ENCODE results near the gene TBX1. TPM values are rescaled to one million over a fixed set of nuclear protein-coding genes. Genes with fewer than 3 reads are reported as not detected.

TBX1 gene
- total RNA-seq, 1 experiment from 2014 or later, result 3.9 TPM

DNA sequence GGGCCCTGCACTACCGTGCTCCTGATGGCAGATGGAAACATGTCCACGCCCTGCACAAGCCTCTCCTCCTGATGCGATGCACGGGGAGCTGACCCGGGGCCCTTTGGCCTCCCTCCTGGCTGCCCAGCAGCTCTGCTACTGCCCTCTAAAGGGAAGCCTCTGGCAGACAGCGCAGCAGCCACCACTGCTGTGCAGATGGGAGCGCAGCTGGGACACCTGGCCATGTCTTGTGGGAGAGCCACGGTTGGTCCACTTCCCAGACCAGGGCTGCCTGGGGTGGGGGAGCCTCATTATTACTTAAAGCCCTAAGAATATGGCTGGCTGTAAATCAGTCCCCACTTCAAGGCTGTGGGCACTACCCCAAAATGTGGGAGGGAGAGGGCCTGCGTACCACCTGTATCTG, 38.3 kb downstream of the TBX1 start:
- H3K27me3 ChIP-seq (ENCODE audit: insufficient read depth, low read length), result no peaks in the 10 kb centered on the region
- H3K9ac ChIP-seq (ENCODE audit: low read length), result no peak overlapping the region
- ChIA-PET POLR2A (no interaction called here), RAD21 (ENCODE audit: low non-redundant PET in 1 of 2, low total read pairs in 2 of 2, uncharacterized antibody in 2 of 2, unreplicated experiment in 2 of 2) (no interaction called here), CTCF (no interaction called here)
- no peak for TF ChIP-seq POLR2A (IDR thresholded peaks at IDR 0.05; ENCODE audit: borderline replicate concordance, extremely low read depth, insufficient read depth, insufficient read length)
- TF ChIP-seq EGR1 (IDR thresholded peaks at IDR 0.05; ENCODE audit: low read depth), result no peak
- TF ChIP-seq, protein P1, sequence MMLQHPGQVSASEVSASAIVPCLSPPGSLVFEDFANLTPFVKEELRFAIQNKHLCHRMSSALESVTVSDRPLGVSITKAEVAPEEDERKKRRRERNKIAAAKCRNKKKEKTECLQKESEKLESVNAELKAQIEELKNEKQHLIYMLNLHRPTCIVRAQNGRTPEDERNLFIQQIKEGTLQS (IDR thresholded peaks at IDR 0.05), result no peak
- TF ChIP-seq JUND (IDR thresholded peaks at IDR 0.05), result no peak
- no peak for TF ChIP-seq SP1 (IDR thresholded peaks at IDR 0.05; ENCODE audit: low read depth)
- no peak for TF ChIP-seq RAD21 (IDR thresholded peaks at IDR 0.05; ENCODE audit: low read depth)
- TF ChIP-seq POLR2AphosphoS5 (IDR thresholded peaks at IDR 0.05; ENCODE audit: low read depth, low read length), result no peak
- no peak for TF ChIP-seq ZFX (IDR thresholded peaks at IDR 0.05)
- TF ChIP-seq, protein P2, sequence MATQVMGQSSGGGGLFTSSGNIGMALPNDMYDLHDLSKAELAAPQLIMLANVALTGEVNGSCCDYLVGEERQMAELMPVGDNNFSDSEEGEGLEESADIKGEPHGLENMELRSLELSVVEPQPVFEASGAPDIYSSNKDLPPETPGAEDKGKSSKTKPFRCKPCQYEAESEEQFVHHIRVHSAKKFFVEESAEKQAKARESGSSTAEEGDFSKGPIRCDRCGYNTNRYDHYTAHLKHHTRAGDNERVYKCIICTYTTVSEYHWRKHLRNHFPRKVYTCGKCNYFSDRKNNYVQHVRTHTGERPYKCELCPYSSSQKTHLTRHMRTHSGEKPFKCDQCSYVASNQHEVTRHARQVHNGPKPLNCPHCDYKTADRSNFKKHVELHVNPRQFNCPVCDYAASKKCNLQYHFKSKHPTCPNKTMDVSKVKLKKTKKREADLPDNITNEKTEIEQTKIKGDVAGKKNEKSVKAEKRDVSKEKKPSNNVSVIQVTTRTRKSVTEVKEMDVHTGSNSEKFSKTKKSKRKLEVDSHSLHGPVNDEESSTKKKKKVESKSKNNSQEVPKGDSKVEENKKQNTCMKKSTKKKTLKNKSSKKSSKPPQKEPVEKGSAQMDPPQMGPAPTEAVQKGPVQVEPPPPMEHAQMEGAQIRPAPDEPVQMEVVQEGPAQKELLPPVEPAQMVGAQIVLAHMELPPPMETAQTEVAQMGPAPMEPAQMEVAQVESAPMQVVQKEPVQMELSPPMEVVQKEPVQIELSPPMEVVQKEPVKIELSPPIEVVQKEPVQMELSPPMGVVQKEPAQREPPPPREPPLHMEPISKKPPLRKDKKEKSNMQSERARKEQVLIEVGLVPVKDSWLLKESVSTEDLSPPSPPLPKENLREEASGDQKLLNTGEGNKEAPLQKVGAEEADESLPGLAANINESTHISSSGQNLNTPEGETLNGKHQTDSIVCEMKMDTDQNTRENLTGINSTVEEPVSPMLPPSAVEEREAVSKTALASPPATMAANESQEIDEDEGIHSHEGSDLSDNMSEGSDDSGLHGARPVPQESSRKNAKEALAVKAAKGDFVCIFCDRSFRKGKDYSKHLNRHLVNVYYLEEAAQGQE (IDR thresholded peaks at IDR 0.05; ENCODE audit: low read depth), result no peak
- TF ChIP-seq FOSL1 (IDR thresholded peaks at IDR 0.05; ENCODE audit: low read depth), result no peak
- intact Hi-C loops (cut with micrococcal nuclease), result no loop called here
- no peak overlapping the region for H3K4me3 ChIP-seq (replicated peaks in 1 of 2; ENCODE audit: low read depth in 1 of 2, low read length in 2 of 2)
- no peaks in the 10 kb centered on the region for H3K36me3 ChIP-seq (ENCODE audit: control insufficient read depth in 1 of 2, insufficient read depth in 2 of 2, low read length in 2 of 2)
- no peaks in the 10 kb centered on the region for H3K9me2 ChIP-seq (ENCODE audit: insufficient read depth)
- no peak for ATAC-seq
- no peak for DNase-seq (ENCODE audit: low read depth, low spot score)
- no peak overlapping the region for H3K4me2 ChIP-seq (ENCODE audit: low read length)
- H3K4me1 ChIP-seq (ENCODE audit: control insufficient read depth in 1 of 2, insufficient read depth in 2 of 2, low read length in 2 of 2), result peaks cover 0 to 4% of the 10 kb centered on the region in 2 experiments; a peak in 1 of 4 replicates
- no TSS peak for BruUV-seq (replicated peaks)
- H3K9me3 ChIP-seq (ENCODE audit: control insufficient read depth in 1 of 2, insufficient read depth in 1 of 2, low read depth in 1 of 2, low read length in 2 of 2), result no peaks in the 10 kb centered on the region
- no peaks in the 10 kb centered on the region for H3K79me2 ChIP-seq (ENCODE audit: insufficient read depth, low read length)
- H2AFZ ChIP-seq (ENCODE audit: low read depth, low read length, poor library complexity, severe bottlenecking), result no peak overlapping the region
- H4K20me1 ChIP-seq (ENCODE audit: insufficient read depth), result no peaks in the 10 kb centered on the region
- no peak overlapping the region for H3K27ac ChIP-seq (ENCODE audit: low read depth, low read length)

Data from HCT116 (cell line).